Caco-2 (cell line): Measurements from ENCODE around the gene MED10. TPM values are rescaled to one million over a fixed set of nuclear protein-coding genes. Genes with fewer than 3 reads are reported as not detected.

Experiments used
- BruUV-seq: library from RNA; stranded (reverse); fragments of 400-500 nt; replicated peaks from 2 replicates; lab custom pipeline; 2021; lab: Mats Ljungman, UMichigan
- CTCF ChIA-PET: fragments of 300-600 bp; sonication (Branson Sonifier 250); formaldehyde crosslinking; loops from one replicate; lab custom pipeline; 2022; ENCODE audit warnings: antibody characterized with exemption; lab: Charles Lee
- POLR2A ChIA-PET: fragments of 300-600 bp; sonication (Branson Sonifier 250); formaldehyde crosslinking; loops from one replicate; lab custom pipeline; 2022; ENCODE audit warnings: antibody characterized with exemption; lab: Charles Lee
- DNase-seq, 2 experiments: peaks; one replicate each; pipeline versions ENCODE4 v3.0.0 to v3.0.0-alpha.2; 2020 to 2022
- H3K27me3 ChIP-seq: replicated peaks from 2 replicates; pipeline ENCODE4 v1.6.0; 2011; ENCODE audit warnings: low read length; ENCODE audit not compliant: control insufficient read depth, insufficient read depth
- H3K36me3 ChIP-seq: 2 replicates; pipeline ENCODE4 v1.5.1; 2011; ENCODE audit warnings: low read length; ENCODE audit not compliant: control insufficient read depth, insufficient read depth
- H3K4me1 ChIP-seq: fragments of 250-450 bp; sonication (Bioruptor Pico); 2 replicates; pipeline ENCODE4 v1.5.1; 2020; ENCODE audit warnings: mild to moderate bottlenecking
- H3K4me3 ChIP-seq: 2 replicates; pipeline ENCODE4 v1.5.1; 2011; ENCODE audit warnings: low read depth, mild to moderate bottlenecking, control low read depth, low read length
- H3K9me3 ChIP-seq: fragments of 250-450 bp; sonication (Bioruptor Pico); 2 replicates; pipeline ENCODE4 v1.5.1; 2020; ENCODE audit warnings: mild to moderate bottlenecking, moderate library complexity
- H3K27ac Mint-ChIP-seq: one replicate; pipeline ENCODE4 v1.8.0; 2022; ENCODE audit warnings: mixed read lengths; ENCODE audit not compliant: unreplicated experiment
- H3K27me3 Mint-ChIP-seq: one replicate; pipeline ENCODE4 v1.8.0; 2022; ENCODE audit warnings: mixed read lengths; ENCODE audit not compliant: insufficient read depth, unreplicated experiment
- H3K36me3 Mint-ChIP-seq: one replicate; pipeline ENCODE4 v1.8.0; 2022; ENCODE audit warnings: mild to moderate bottlenecking, mixed read lengths; ENCODE audit not compliant: insufficient read depth, unreplicated experiment
- H3K4me1 Mint-ChIP-seq: one replicate; pipeline ENCODE4 v1.8.0; 2022; ENCODE audit warnings: low read depth, mixed read lengths; ENCODE audit not compliant: unreplicated experiment
- H3K4me3 Mint-ChIP-seq: one replicate; pipeline ENCODE4 v1.8.0; 2022; ENCODE audit warnings: mild to moderate bottlenecking, moderate library complexity, mixed read lengths; ENCODE audit not compliant: unreplicated experiment
- H3K9me3 Mint-ChIP-seq: one replicate; pipeline ENCODE4 v1.8.0; 2022; ENCODE audit warnings: mixed read lengths; ENCODE audit not compliant: unreplicated experiment
- CTCF ChIP-seq, 2 experiments: fragments of 200-600 bp in 1 of 2; IDR thresholded peaks; 1 replicate in 1 of 2; 2 replicates in 1 of 2; pipeline versions ENCODE4 v1.5.1 to v1.8.0; 2011 to 2022; ENCODE audit warnings: antibody characterized with exemption in 1 of 2, control low read depth in 1 of 2, inconsistent platforms in 1 of 2, low read depth in 1 of 2, low read length in 1 of 2, mild to moderate bottlenecking in 1 of 2, moderate library complexity in 1 of 2; ENCODE audit not compliant: insufficient read depth in 1 of 2, severe bottlenecking in 1 of 2, unreplicated experiment in 1 of 2
- intact Hi-C: fragments of 100-400 bp; cut with micrococcal nuclease; formaldehyde crosslinking; loops from one replicate; pipeline ENCODE4 v1.10.0; 2022; ENCODE audit not compliant: unreplicated experiment
- total RNA-seq: library from RNA; stranded (reverse); gene quantifications from 2 replicates; pipeline ENCODE4 v1.2.3, GENCODE V29; 2022

The MED10 gene
- total RNA-seq, 1 experiment from 2014 or later, result 50.6 TPM

GRCh38 chr5:6392561-6392960, 14.2 kb upstream of the MED10 start:
- Mint-ChIP-seq H3K4me3 (no peak overlapping the region), H3K4me1 (no peaks in the 10 kb centered on the region), H3K27ac (no peak overlapping the region), H3K9me3 (no peaks in the 10 kb centered on the region), H3K36me3 (no peaks in the 10 kb centered on the region), H3K27me3 (peaks cover 28% of the 10 kb centered on the region)
- no peaks in the 10 kb centered on the region for H3K9me3 ChIP-seq
- no peak for DNase-seq
- BruUV-seq, result no TSS peak
- no peaks in the 10 kb centered on the region for H3K4me1 ChIP-seq
- no peaks in the 10 kb centered on the region for H3K27me3 ChIP-seq
- intact Hi-C loops, result no loop called here
- ChIA-PET CTCF (no interaction called here), POLR2A (no interaction called here)
- no peaks in the 10 kb centered on the region for H3K36me3 ChIP-seq
- no peak overlapping the region for H3K4me3 ChIP-seq
- TF ChIP-seq CTCF (IDR thresholded peaks at IDR 0.05; ENCODE audit: insufficient read depth in 1 of 2, low read depth in 1 of 2, low read length in 1 of 2, severe bottlenecking in 1 of 2, unreplicated experiment in 1 of 2), result no peak

GRCh38 chr5:6391151-6391550, 12.8 kb upstream of the MED10 start:
- no peak for DNase-seq
- Mint-ChIP-seq H3K4me1 (no peaks in the 10 kb centered on the region), H3K9me3 (no peaks in the 10 kb centered on the region), H3K27ac (no peak overlapping the region), H3K4me3 (no peak overlapping the region), H3K36me3 (no peaks in the 10 kb centered on the region), H3K27me3 (peaks cover 24% of the 10 kb centered on the region)
- no TSS peak for BruUV-seq
- intact Hi-C loops, result no loop called here
- Histone ChIP-seq H3K27me3 (no peaks in the 10 kb centered on the region), H3K36me3 (no peaks in the 10 kb centered on the region), H3K9me3 (no peaks in the 10 kb centered on the region), H3K4me1 (no peaks in the 10 kb centered on the region), H3K4me3 (no peak overlapping the region)
- CTCF ChIA-PET, result no interaction called here
- no peak for TF ChIP-seq CTCF (IDR thresholded peaks at IDR 0.05; ENCODE audit: insufficient read depth in 1 of 2, low read depth in 1 of 2, low read length in 1 of 2, severe bottlenecking in 1 of 2, unreplicated experiment in 1 of 2)
- POLR2A ChIA-PET, result no interaction called here

GRCh38 chr5:6389946-6390530, 11.7 kb upstream of the MED10 start:
- no peaks in the 10 kb centered on the region for H3K36me3 ChIP-seq
- Mint-ChIP-seq H3K9me3 (no peaks in the 10 kb centered on the region), H3K4me1 (no peaks in the 10 kb centered on the region), H3K27me3 (peaks cover 22% of the 10 kb centered on the region), H3K4me3 (no peak overlapping the region), H3K27ac (no peak overlapping the region), H3K36me3 (no peaks in the 10 kb centered on the region)
- TF ChIP-seq CTCF (IDR thresholded peaks at IDR 0.05; ENCODE audit: insufficient read depth in 1 of 2, low read depth in 1 of 2, low read length in 1 of 2, severe bottlenecking in 1 of 2, unreplicated experiment in 1 of 2), result no peak
- no peaks in the 10 kb centered on the region for H3K9me3 ChIP-seq
- H3K27me3 ChIP-seq, result no peaks in the 10 kb centered on the region
- ChIA-PET POLR2A (no interaction called here), CTCF (no interaction called here)
- BruUV-seq, result no TSS peak
- DNase-seq, result no peak
- no peaks in the 10 kb centered on the region for H3K4me1 ChIP-seq
- H3K4me3 ChIP-seq, result no peak overlapping the region
- intact Hi-C loops, result no loop called here
